K562 (cell line): ENCODE results near the gene TMEM120B. TPM values are rescaled to one million over a fixed set of nuclear protein-coding genes. Genes with fewer than 3 reads are reported as not detected.

ENCODE experiments used
- CSDE1 ChIP-seq, 2 experiments: fragments of 450-650 bp; IDR thresholded peaks; 2 replicates each; pipeline ENCODE4 v1.6.1; 2016; ENCODE audit warnings: mild to moderate bottlenecking in 1 of 2
- ELF2 ChIP-seq: fragments of 250-450 bp; sonication (Bioruptor Pico); IDR thresholded peaks from 2 replicates; pipeline ENCODE4 v1.5.0; 2021; ENCODE audit warnings: mild to moderate bottlenecking
- EP300 ChIP-seq: IDR thresholded peaks from 2 replicates; pipeline ENCODE4 v1.6.1; 2012; ENCODE audit warnings: low read length, improper control_type of control experiment
- EP400 ChIP-seq: fragments of 450-650 bp; IDR thresholded peaks from 2 replicates; pipeline ENCODE4 v1.6.1; 2017; ENCODE audit warnings: antibody characterized with exemption, mild to moderate bottlenecking, moderate library complexity
- HLTF ChIP-seq: fragments of 450-650 bp; IDR thresholded peaks from 2 replicates; pipeline ENCODE4 v1.6.1; 2016
- MAFG ChIP-seq: fragments of 450-650 bp; conservative IDR thresholded peaks from 2 replicates; pipeline ENCODE4 v1.6.1; 2016; ENCODE audit warnings: missing genetic modification characterization, missing compliant biosample characterization
- MAZ ChIP-seq, 2 experiments: fragments of 450-650 bp in 1 of 2; sonication (generic) in 1 of 2; formaldehyde crosslinking; IDR thresholded peaks in 1 of 2; conservative IDR thresholded peaks in 1 of 2; 2 replicates each; pipeline versions ENCODE4 v1.4.0 to v1.5.0; 2020; ENCODE audit warnings: mild to moderate bottlenecking in 1 of 2, missing genetic modification reagents in 1 of 2
- MTA2 ChIP-seq: fragments of 450-650 bp; IDR thresholded peaks from 2 replicates; pipeline ENCODE4 v1.6.1; 2016; ENCODE audit warnings: low read depth
- NFATC3 ChIP-seq: fragments of 450-650 bp; IDR thresholded peaks from 2 replicates; pipeline ENCODE4 v1.6.1; 2017; ENCODE audit warnings: mild to moderate bottlenecking
- NFXL1 ChIP-seq: fragments of 450-650 bp; formaldehyde crosslinking; IDR thresholded peaks from 2 replicates; pipeline ENCODE4 v1.4.0; 2021; ENCODE audit warnings: mild to moderate bottlenecking
- NONO ChIP-seq, 2 experiments: fragments of 200-400 bp in 1 of 2; fragments of 450-650 bp in 1 of 2; formaldehyde crosslinking in 1 of 2; IDR thresholded peaks; 2 replicates each; pipeline ENCODE4 v1.6.1; 2017; ENCODE audit warnings: low read depth in 2 of 2, mild to moderate bottlenecking in 2 of 2, moderate library complexity in 2 of 2, low read length in 1 of 2
- OTX1 ChIP-seq: fragments of 450-650 bp; formaldehyde crosslinking; IDR thresholded peaks from 2 replicates; pipeline ENCODE4 v1.4.0; 2022; ENCODE audit warnings: mild to moderate bottlenecking
- PHTF2 ChIP-seq: fragments of 250-450 bp; sonication (Bioruptor Pico); IDR thresholded peaks from 2 replicates; pipeline ENCODE4 v1.5.0; 2021; ENCODE audit warnings: mild to moderate bottlenecking
- RHOXF2B ChIP-seq: fragments of 250-450 bp; sonication (Bioruptor Pico); conservative IDR thresholded peaks from 2 replicates; pipeline ENCODE4 v1.5.1; 2021
- SMAD4 ChIP-seq: fragments of 250-450 bp; sonication (Bioruptor Pico); conservative IDR thresholded peaks from 2 replicates; pipeline ENCODE4 v1.8.0; 2021; ENCODE audit warnings: inconsistent platforms, mild to moderate bottlenecking, moderate library complexity
- SMARCE1 ChIP-seq: fragments of 450-650 bp; IDR thresholded peaks from 2 replicates; pipeline ENCODE4 v1.7.1; 2016; ENCODE audit warnings: mild to moderate bottlenecking
- TCFL5 ChIP-seq: fragments of 250-450 bp; sonication (Bioruptor Pico); conservative IDR thresholded peaks from 2 replicates; pipeline ENCODE4 v1.6.1; 2021; ENCODE audit warnings: mild to moderate bottlenecking, moderate library complexity, matching md5 sums
- ZKSCAN3 ChIP-seq: fragments of 250-450 bp; sonication (Bioruptor Pico); IDR thresholded peaks from 2 replicates; pipeline ENCODE4 v1.4.0; 2020
- ZNF133 ChIP-seq: fragments of 250-450 bp; sonication (Bioruptor Pico); IDR thresholded peaks from 2 replicates; pipeline ENCODE4 v1.4.0; 2020; ENCODE audit warnings: mild to moderate bottlenecking
- ZNF384 ChIP-seq: IDR thresholded peaks from 2 replicates; pipeline ENCODE4 v1.6.1; 2012; ENCODE audit warnings: low read depth, low read length, improper control_type of control experiment
- ZNF76 ChIP-seq: fragments of 250-450 bp; sonication (Bioruptor Pico); IDR thresholded peaks from 2 replicates; pipeline ENCODE4 v1.4.0; 2020; ENCODE audit warnings: mild to moderate bottlenecking, moderate library complexity, borderline replicate concordance
- polyA plus RNA-seq, 8 experiments: library from polyadenylated mRNA; depleted of rRNA in 4 of 8; stranded (reverse) in 5 of 8; unstranded in 3 of 8; fragments of >200 nt; fragmentation: Nextera tagmentation in 2 of 8; fragmentation: Illumina TruSeq in 1 of 8; extraction: Ambion mirVana in 2 of 8; extraction: Trizol in 1 of 8; gene quantifications; 2 replicates each; pipeline versions ENCODE4 v1.2.1 to v1.2.3, GENCODE V29; 2011 to 2014; ENCODE audit warnings: inconsistent platforms in 1 of 8, missing spikeins in 1 of 8
- total RNA-seq, 7 experiments: library from RNA; depleted of rRNA in 6 of 7; stranded (reverse); fragments of >200 nt in 6 of 7; fragmentation: Illumina TruSeq in 2 of 7; extraction: Trizol in 2 of 7; gene quantifications; 2 replicates each; pipeline versions ENCODE4 v1.2.1 to v1.2.3, GENCODE V29; 2011 to 2021; ENCODE audit warnings: low replicate concordance in 1 of 7
- TF ChIP-seq, protein P1 (sequence below), 3 experiments: fragments of 200-800 bp in 1 of 3; sonication (Bioruptor generic) in 1 of 3; sonication (generic) in 1 of 3; formaldehyde crosslinking in 1 of 3; IDR thresholded peaks; 2 replicates each; pipeline versions ENCODE4 v1.6.1 to v1.8.0; 2016 to 2022; ENCODE audit warnings: mild to moderate bottlenecking in 2 of 3, missing compliant biosample characterization in 2 of 3, missing genetic modification characterization in 2 of 3, missing genetic modification reagents in 1 of 3
- TF ChIP-seq, protein P2 (sequence below): sonication (generic); formaldehyde crosslinking; IDR thresholded peaks from 2 replicates; pipeline ENCODE4 v1.8.0; 2022; ENCODE audit warnings: missing genetic modification reagents, mild to moderate bottlenecking, borderline replicate concordance
- TF ChIP-seq, protein P3 (sequence below): sonication (generic); formaldehyde crosslinking; IDR thresholded peaks from 2 replicates; pipeline ENCODE4 v1.8.1; 2023; ENCODE audit warnings: mild to moderate bottlenecking, missing genetic modification reagents
- TF ChIP-seq, protein P4 (sequence below): fragments of 250-450 bp; sonication (Bioruptor Pico); IDR thresholded peaks from 2 replicates; pipeline ENCODE4 v1.8.0; 2022; ENCODE audit warnings: inconsistent platforms
- TF ChIP-seq, protein P5 (sequence below): fragments of 250-450 bp; sonication (Bioruptor Pico); IDR thresholded peaks from 2 replicates; pipeline ENCODE4 v1.4.0; 2020

Gene TMEM120B
- total and polyA plus RNA-seq, 9 of the 15 experiments (the other 6 are each of a cell fraction or from before 2014, with no cell fraction given) = 1.7 to 18.6 (median 7.4) TPM

DNA sequence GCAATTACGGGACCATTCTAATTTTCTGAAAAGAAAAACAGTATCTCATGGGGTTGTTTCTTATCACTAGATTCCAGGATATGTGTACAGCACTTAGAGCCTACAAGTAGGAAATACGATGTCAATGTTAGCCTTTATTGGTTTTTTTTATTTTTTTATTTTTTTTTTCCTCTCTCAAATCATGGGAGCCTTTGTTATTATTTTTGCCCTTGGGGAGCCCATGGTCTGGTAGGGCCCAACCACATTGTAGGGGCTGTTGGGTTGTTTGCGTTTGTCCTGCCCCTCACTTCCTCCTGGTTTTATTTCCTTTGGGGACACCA lies 49.0 kb upstream of the TMEM120B start (continued):
- TF ChIP-seq, protein P1, sequence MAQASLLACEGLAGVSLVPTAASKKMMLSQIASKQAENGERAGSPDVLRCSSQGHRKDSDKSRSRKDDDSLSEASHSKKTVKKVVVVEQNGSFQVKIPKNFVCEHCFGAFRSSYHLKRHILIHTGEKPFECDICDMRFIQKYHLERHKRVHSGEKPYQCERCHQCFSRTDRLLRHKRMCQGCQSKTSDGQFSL (CRISPR knock-in tag; IDR thresholded peaks at IDR 0.05) = no peak
- TF ChIP-seq, protein P1 (tag; IDR thresholded peaks at IDR 0.05) = no peak
- TF ChIP-seq EP300 (0 out of 2 replicates have a peak, but pooled peaks have one; percentile 9), ZNF133 (CRISPR knock-in tag) (no peak), ZNF384 (peak; percentile 63; the same call in 1 of the 2 replicates), MAZ (CRISPR knock-in tag; conservative IDR thresholded peaks at IDR 0.05 in 1 of 2, IDR thresholded peaks at IDR 0.05 in 1 of 2) (0 out of 4 replicates have a peak, but pooled peaks of 1 of the 2 experiments have one; percentile 23), ZNF76 (CRISPR knock-in tag) (no peak), OTX1 (0 out of 2 replicates have a peak, but pooled peaks have one; percentile 48), NONO (IDR thresholded peaks at IDR 0.05; ENCODE audit: low read depth in 2 of 2, low read length in 1 of 2) (no peak), TCFL5 (CRISPR knock-in tag) (no peak), ZKSCAN3 (CRISPR knock-in tag) (no peak), MAFG (tag) (no peak), RHOXF2B (CRISPR knock-in tag) (no peak), SMARCE1 (0 out of 2 replicates have a peak, but pooled peaks have one; percentile 16), MTA2 (no peak), CSDE1 (IDR thresholded peaks at IDR 0.05) (peak in 1 of 2 experiments; percentile 52; a peak in 1 of 4 replicates), SMAD4 (CRISPR knock-in tag) (no peak), NFATC3 (0 out of 2 replicates have a peak, but pooled peaks have one; percentile 24), PHTF2 (no peak), NFXL1 (CRISPR knock-in tag) (no peak), EP400 (peak; percentile 28; the same call in 1 of the 2 replicates), HLTF (no peak), ELF2 (CRISPR knock-in tag) (no peak)
- TF ChIP-seq, protein P2, sequence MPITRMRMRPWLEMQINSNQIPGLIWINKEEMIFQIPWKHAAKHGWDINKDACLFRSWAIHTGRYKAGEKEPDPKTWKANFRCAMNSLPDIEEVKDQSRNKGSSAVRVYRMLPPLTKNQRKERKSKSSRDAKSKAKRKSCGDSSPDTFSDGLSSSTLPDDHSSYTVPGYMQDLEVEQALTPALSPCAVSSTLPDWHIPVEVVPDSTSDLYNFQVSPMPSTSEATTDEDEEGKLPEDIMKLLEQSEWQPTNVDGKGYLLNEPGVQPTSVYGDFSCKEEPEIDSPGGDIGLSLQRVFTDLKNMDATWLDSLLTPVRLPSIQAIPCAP (CRISPR knock-in tag) = no peak
- TF ChIP-seq, protein P3, sequence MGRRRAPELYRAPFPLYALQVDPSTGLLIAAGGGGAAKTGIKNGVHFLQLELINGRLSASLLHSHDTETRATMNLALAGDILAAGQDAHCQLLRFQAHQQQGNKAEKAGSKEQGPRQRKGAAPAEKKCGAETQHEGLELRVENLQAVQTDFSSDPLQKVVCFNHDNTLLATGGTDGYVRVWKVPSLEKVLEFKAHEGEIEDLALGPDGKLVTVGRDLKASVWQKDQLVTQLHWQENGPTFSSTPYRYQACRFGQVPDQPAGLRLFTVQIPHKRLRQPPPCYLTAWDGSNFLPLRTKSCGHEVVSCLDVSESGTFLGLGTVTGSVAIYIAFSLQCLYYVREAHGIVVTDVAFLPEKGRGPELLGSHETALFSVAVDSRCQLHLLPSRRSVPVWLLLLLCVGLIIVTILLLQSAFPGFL (CRISPR knock-in tag) = no peak
- TF ChIP-seq, protein P4, sequence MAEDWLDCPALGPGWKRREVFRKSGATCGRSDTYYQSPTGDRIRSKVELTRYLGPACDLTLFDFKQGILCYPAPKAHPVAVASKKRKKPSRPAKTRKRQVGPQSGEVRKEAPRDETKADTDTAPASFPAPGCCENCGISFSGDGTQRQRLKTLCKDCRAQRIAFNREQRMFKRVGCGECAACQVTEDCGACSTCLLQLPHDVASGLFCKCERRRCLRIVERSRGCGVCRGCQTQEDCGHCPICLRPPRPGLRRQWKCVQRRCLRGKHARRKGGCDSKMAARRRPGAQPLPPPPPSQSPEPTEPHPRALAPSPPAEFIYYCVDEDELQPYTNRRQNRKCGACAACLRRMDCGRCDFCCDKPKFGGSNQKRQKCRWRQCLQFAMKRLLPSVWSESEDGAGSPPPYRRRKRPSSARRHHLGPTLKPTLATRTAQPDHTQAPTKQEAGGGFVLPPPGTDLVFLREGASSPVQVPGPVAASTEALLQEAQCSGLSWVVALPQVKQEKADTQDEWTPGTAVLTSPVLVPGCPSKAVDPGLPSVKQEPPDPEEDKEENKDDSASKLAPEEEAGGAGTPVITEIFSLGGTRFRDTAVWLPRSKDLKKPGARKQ (CRISPR knock-in tag) = 0 out of 2 replicates have a peak, but pooled peaks have one; percentile 2
- TF ChIP-seq, protein P5, sequence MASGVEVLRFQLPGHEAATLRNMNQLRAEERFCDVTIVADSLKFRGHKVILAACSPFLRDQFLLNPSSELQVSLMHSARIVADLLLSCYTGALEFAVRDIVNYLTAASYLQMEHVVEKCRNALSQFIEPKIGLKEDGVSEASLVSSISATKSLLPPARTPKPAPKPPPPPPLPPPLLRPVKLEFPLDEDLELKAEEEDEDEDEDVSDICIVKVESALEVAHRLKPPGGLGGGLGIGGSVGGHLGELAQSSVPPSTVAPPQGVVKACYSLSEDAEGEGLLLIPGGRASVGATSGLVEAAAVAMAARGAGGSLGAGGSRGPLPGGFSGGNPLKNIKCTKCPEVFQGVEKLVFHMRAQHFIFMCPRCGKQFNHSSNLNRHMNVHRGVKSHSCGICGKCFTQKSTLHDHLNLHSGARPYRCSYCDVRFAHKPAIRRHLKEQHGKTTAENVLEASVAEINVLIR (CRISPR knock-in tag) = no peak
